Medulla oblongata (tissue), 1 donor: ENCODE measurements around the gene LRRC49.
"Not testable (repeated sequence)": the region's sequence is repeated elsewhere in the genome, so short reads cannot be mapped to it uniquely, and the experiment has no call there.

Experiments used
- DNase-seq: peaks from one replicate; pipeline ENCODE4 v3.0.0-alpha.2; 2015; ENCODE audit errors: extremely low spot score

The LRRC49 gene

GRCh38 chr15:70892002-70892911 lies at the start of gene LRRC49, which contains the start of gene THAP10:
Gene LRRC49 (plus strand): TSS chr15:70892826. CDS start chr15:70892895, 69 bp downstream.
Gene THAP10 (minus strand): TSS chr15:70892433. CDS start chr15:70892272, 161 bp downstream.
- DNase-seq: peak; percentile 93

- DNase-seq: no peak
These were observed 46.8 kb upstream of the LRRC49 start for GRCh38 chr15:70845602-70846360.

GRCh38 chr15:70851889-70852288 lies 40.7 kb upstream of the LRRC49 start:
- no peak for DNase-seq

- DNase-seq: no peak
These were observed 39.9 kb upstream of the LRRC49 start for GRCh38 chr15:70852501-70853317.

GRCh38 chr15:70853318-70853972 lies 39.2 kb upstream of the LRRC49 start:
- no peak for DNase-seq

GRCh38 chr15:70853973-70854665 lies 38.5 kb upstream of the LRRC49 start, which contains the start of gene LARP6:
Gene LARP6 (minus strand): TSS chr15:70854157. CDS start chr15:70854088, 69 bp downstream.
- DNase-seq: peak; percentile 37

- peak; percentile 74 for DNase-seq
These were observed 38.0 kb upstream of the LRRC49 start for GRCh38 chr15:70854666-70854976.

GRCh38 chr15:70855764-70856163 lies 36.9 kb upstream of the LRRC49 start:
- DNase-seq: no peak

GRCh38 chr15:70856177-70856883 lies 36.3 kb upstream of the LRRC49 start:
- DNase-seq: peak; percentile 40

GRCh38 chr15:70856884-70857561 lies 35.6 kb upstream of the LRRC49 start:
- peak; percentile 69 for DNase-seq

GRCh38 chr15:70857562-70858285 lies 34.9 kb upstream of the LRRC49 start:
- no peak for DNase-seq

- not testable (repeated sequence) for DNase-seq
These were observed 33.9 kb upstream of the LRRC49 start for GRCh38 chr15:70858614-70859321.

GRCh38 chr15:70859322-70859908 lies 33.2 kb upstream of the LRRC49 start:
- no peak for DNase-seq

- DNase-seq: no peak
These were observed 32.6 kb upstream of the LRRC49 start for GRCh38 chr15:70859998-70860397.

- peak; percentile 95 for DNase-seq
These were observed 29.0 kb upstream of the LRRC49 start for GRCh38 chr15:70863450-70864218.

- DNase-seq: no peak
These were observed 25.5 kb upstream of the LRRC49 start for GRCh38 chr15:70866982-70867641.
